ENCODE measurements around the gene NOS3. TPM values are rescaled to one million over a fixed set of nuclear protein-coding genes. Genes with fewer than 3 reads are reported as not detected.

The NOS3 gene
- polyA plus RNA-seq, 1 of the 3 experiments (the other 2 are of a cell fraction): 0.41 TPM

DNA sequence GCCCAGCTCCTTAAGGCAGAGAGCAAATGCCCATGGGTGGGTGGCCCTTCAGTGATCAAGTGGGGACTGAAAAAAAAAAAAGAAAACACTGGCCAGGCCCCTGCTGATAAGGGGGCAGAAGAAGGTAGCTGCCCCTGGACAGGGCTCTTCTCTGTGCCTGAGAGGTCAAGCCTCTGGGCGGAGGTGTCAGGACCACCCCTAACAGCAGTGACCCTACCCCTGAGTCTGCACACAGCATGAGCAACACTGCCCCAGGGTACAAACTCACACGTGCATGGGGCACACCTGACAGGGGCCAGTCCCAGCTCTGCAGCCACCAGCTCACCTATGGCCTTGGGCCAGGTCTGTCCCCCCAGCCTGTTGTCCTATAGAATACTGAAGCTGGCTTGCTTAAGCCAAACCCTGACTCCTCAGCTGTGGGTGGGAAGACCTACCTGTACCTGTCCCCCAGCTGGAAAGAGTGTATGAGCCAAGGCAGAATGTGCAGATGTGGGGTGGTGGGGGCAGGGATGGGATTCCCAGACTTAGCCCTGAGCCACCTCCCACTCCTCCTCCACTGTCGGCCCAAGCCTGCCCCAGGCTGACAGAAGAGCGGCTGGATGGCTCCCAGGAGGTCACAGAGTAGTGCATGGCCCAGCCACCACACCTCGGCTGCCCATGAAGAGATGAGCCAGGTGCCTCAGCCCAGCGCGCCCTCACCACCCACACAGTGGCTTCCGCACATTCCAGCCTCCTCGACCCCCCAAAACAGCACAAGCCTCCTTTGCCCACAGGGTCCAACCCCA, 36.4 kb upstream of the NOS3 start:
- Histone ChIP-seq H3K9me3 (no peaks in the 10 kb centered on the region), H3K27me3 (ENCODE audit: insufficient read depth) (peaks cover 15% of the 10 kb centered on the region; the same call in 1 of the 2 replicates), H4K20me1 (ENCODE audit: insufficient read depth) (no peaks in the 10 kb centered on the region), H3K4me1 (ENCODE audit: control insufficient read depth in 1 of 2, insufficient read depth in 2 of 2, low read depth in 1 of 2, low read length in 1 of 2) (peaks cover 0 to 91% of the 10 kb centered on the region in 2 experiments; a peak in 2 of 4 replicates), H3K4me3 (ENCODE audit: low read depth in 2 of 2, low read length in 1 of 2) (peak overlapping the region in 1 of 2 experiments; percentile 45; a peak in 2 of 4 replicates), H3K36me3 (replicated peaks in 1 of 2; ENCODE audit: control insufficient read depth in 1 of 2, insufficient read depth in 2 of 2, low read length in 1 of 2) (no peaks in the 10 kb centered on the region), H3F3A (replicated peaks; ENCODE audit: insufficient read depth) (no peaks in the 10 kb centered on the region), H2AFZ (ENCODE audit: low read depth) (no peak overlapping the region), H3K27ac (ENCODE audit: low read depth in 2 of 2, low read length in 1 of 2) (peak overlapping the region in 1 of 2 experiments; percentile 94; a peak in 2 of 4 replicates), H3K79me2 (ENCODE audit: insufficient read depth) (no peaks in the 10 kb centered on the region), H3K9me2 (no peaks in the 10 kb centered on the region), H3K4me2 (no peak overlapping the region; the same call in 1 of the 2 replicates), H3K9ac (no peak overlapping the region)
- 74% methylated on average over 9 of the region's 9 CpGs for WGBS (ENCODE audit: low lambda C conversion rate)
- TF ChIP-seq EP300 (IDR thresholded peaks at IDR 0.05; ENCODE audit: borderline replicate concordance in 1 of 2, low read depth in 1 of 2, low read length in 1 of 2): peak in 1 of 2 experiments; percentile 24; a peak in 1 of 4 replicates
- TF ChIP-seq RFX5 (IDR thresholded peaks at IDR 0.05; ENCODE audit: low read length): no peak
- TF ChIP-seq NRF1 (IDR thresholded peaks at IDR 0.05; ENCODE audit: low read depth, low read length): no peak
- TF ChIP-seq FOXJ3 (CRISPR knock-in tag; IDR thresholded peaks at IDR 0.05): no peak
- TF ChIP-seq ELF1 (IDR thresholded peaks at IDR 0.05): no peak
- TF ChIP-seq, protein P1, sequence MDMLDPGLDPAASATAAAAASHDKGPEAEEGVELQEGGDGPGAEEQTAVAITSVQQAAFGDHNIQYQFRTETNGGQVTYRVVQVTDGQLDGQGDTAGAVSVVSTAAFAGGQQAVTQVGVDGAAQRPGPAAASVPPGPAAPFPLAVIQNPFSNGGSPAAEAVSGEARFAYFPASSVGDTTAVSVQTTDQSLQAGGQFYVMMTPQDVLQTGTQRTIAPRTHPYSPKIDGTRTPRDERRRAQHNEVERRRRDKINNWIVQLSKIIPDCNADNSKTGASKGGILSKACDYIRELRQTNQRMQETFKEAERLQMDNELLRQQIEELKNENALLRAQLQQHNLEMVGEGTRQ (IDR thresholded peaks at IDR 0.05; ENCODE audit: borderline replicate concordance, low read depth, low read length): no peak
- no peak for TF ChIP-seq JUND (IDR thresholded peaks at IDR 0.05)
- no peak for TF ChIP-seq FOXM1 (IDR thresholded peaks at IDR 0.05; ENCODE audit: low read depth)
- TF ChIP-seq MXI1 (IDR thresholded peaks at IDR 0.05; ENCODE audit: low read depth, low read length): peak; percentile 42; the same call in 1 of the 2 replicates
- peak; percentile 4; the same call in 1 of the 2 replicates for TF ChIP-seq RAD21 (IDR thresholded peaks at IDR 0.05; ENCODE audit: low read length)
- TF ChIP-seq, protein P2, sequence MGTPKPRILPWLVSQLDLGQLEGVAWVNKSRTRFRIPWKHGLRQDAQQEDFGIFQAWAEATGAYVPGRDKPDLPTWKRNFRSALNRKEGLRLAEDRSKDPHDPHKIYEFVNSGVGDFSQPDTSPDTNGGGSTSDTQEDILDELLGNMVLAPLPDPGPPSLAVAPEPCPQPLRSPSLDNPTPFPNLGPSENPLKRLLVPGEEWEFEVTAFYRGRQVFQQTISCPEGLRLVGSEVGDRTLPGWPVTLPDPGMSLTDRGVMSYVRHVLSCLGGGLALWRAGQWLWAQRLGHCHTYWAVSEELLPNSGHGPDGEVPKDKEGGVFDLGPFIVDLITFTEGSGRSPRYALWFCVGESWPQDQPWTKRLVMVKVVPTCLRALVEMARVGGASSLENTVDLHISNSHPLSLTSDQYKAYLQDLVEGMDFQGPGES (IDR thresholded peaks at IDR 0.05; ENCODE audit: low read depth, low read length): no peak
- TF ChIP-seq, protein P3, sequence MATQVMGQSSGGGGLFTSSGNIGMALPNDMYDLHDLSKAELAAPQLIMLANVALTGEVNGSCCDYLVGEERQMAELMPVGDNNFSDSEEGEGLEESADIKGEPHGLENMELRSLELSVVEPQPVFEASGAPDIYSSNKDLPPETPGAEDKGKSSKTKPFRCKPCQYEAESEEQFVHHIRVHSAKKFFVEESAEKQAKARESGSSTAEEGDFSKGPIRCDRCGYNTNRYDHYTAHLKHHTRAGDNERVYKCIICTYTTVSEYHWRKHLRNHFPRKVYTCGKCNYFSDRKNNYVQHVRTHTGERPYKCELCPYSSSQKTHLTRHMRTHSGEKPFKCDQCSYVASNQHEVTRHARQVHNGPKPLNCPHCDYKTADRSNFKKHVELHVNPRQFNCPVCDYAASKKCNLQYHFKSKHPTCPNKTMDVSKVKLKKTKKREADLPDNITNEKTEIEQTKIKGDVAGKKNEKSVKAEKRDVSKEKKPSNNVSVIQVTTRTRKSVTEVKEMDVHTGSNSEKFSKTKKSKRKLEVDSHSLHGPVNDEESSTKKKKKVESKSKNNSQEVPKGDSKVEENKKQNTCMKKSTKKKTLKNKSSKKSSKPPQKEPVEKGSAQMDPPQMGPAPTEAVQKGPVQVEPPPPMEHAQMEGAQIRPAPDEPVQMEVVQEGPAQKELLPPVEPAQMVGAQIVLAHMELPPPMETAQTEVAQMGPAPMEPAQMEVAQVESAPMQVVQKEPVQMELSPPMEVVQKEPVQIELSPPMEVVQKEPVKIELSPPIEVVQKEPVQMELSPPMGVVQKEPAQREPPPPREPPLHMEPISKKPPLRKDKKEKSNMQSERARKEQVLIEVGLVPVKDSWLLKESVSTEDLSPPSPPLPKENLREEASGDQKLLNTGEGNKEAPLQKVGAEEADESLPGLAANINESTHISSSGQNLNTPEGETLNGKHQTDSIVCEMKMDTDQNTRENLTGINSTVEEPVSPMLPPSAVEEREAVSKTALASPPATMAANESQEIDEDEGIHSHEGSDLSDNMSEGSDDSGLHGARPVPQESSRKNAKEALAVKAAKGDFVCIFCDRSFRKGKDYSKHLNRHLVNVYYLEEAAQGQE (IDR thresholded peaks at IDR 0.05; ENCODE audit: low read depth, low read length): no peak
- POLR2A ChIA-PET: interaction anchor here (0.7 to 3.2 kb wide), 6 partner anchors 8 to 167 kb away, joined by 5 to 19 read pairs (median 10); no protein-coding TSS in a partner anchor
- CTCF ChIA-PET: interaction anchor here (0.8 to 27.1 kb wide), 23 partner anchors 9 to 177 kb away, joined by 3 to 761 read pairs (median 8); partner anchors contain the start of gene NOS3
- DNase-seq: peak; percentile 72
